Activated naive CD4-positive, alpha-beta T cell treated with anti-CD3 and anti-CD28 coated beads, Interleukin-2, amount 10 ng/mL, durations not matched to agents 7 days and 5 days (primary cell): ENCODE data around the gene RPL10.
"Not testable (repeated sequence)": the region's sequence is repeated elsewhere in the genome, so short reads cannot be mapped to it uniquely, and the experiment has no call there.

Experiments used
- CTCF ChIA-PET: fragments of 350-600 bp; sonication (Branson Sonifier 250); formaldehyde crosslinking; loops from one replicate; lab custom pipeline; 2021; ENCODE audit warnings: antibody characterized with exemption; lab: Charles Lee
- DNase-seq: peaks from one replicate; pipeline ENCODE4 v3.0.0-alpha.2; 2020
- H3K27ac Mint-ChIP-seq: one replicate; pipeline ENCODE4 v1.8.0; 2021; ENCODE audit warnings: mild to moderate bottlenecking, moderate library complexity, mixed read lengths
- H3K27me3 Mint-ChIP-seq: one replicate; pipeline ENCODE4 v1.8.0; 2021; ENCODE audit warnings: mild to moderate bottlenecking, mixed read lengths
- H3K36me3 Mint-ChIP-seq: one replicate; pipeline ENCODE4 v1.8.0; 2021; ENCODE audit warnings: mixed read lengths
- H3K4me1 Mint-ChIP-seq: one replicate; pipeline ENCODE4 v1.8.0; 2021; ENCODE audit warnings: mixed read lengths
- H3K4me3 Mint-ChIP-seq: one replicate; pipeline ENCODE4 v1.8.0; 2021; ENCODE audit warnings: mild to moderate bottlenecking, moderate library complexity, mixed read lengths
- H3K9me3 Mint-ChIP-seq: one replicate; pipeline ENCODE4 v1.8.0; 2021; ENCODE audit warnings: mixed read lengths

RPL10 gene

DNA sequence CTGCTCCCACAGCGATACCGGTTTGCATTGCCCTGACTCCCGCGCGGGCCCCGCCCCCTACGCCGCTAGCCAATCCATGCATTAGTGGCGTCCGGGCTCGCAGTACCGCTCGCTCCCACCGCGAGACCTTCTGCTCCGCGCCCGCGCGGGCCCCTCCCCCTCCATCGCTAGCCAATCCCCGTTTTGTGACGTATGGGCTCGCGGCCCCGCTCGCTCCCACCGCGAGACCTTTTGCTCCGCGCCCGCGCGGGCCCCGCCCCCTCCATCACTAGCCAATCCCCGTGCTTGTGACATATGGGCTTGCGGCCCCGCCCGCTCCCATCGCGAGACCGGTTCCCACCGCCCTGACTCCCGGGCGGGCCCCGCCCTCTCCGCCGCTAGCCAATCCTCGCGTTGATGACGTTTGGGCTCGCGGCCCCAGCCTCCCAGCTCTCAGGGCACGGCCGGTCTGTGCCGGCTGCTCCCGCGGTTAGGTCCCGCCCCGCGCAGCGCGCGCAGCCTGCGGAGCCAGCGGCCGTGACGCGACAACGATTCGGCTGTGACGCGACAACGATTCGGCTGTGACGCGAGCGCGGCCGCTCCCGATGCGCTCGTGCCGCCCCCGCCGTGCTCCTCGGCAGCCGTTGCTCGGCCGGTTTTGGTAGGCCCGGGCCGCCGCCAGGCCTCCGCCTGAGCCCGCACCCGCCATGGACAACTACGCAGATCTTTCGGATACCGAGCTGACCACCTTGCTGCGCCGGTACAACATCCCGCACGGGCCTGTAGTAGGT is 19.2 kb upstream of the RPL10 start, which contains the start of gene EMD:
TSS of gene EMD (plus strand) at position 497 of the 770 bp plus-strand sequence. CDS start at position 687, 190 bp downstream.
- CTCF ChIA-PET = no interaction called here

DNA sequence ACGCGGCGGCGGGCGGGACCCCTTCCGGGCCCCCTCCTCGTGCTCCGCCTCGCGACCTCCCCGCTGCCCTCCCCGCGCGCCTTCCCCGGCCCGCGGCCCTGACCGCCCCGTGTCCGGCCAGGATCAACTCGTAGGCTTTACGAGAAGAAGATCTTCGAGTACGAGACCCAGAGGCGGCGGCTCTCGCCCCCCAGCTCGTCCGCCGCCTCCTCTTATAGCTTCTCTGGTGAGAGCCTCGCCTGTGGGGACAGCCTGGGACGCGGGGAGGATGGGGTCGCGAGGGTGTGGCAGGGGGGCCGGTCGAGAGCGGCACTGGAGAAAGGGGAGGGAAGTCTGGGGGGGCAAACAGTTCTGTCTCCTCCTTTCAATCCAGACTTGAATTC is 18.6 kb upstream of the RPL10 start:
- DNase-seq = no peak
- no peaks in the 10 kb centered on the region for H3K9me3 Mint-ChIP-seq
- peak overlapping the region; percentile 91 for H3K27ac Mint-ChIP-seq
- H3K27me3 Mint-ChIP-seq = no peaks in the 10 kb centered on the region
- peak overlapping the region; percentile 77 for H3K4me3 Mint-ChIP-seq
- CTCF ChIA-PET = no interaction called here
- peaks cover 6% of the 10 kb centered on the region for H3K36me3 Mint-ChIP-seq
- peaks cover 25% of the 10 kb centered on the region for H3K4me1 Mint-ChIP-seq

More for the DNA sequence above, 19.2 kb upstream of the RPL10 start, which contains the start of gene EMD:
- DNase-seq = peak; percentile 97
- peak within 1 kb of the TSS; percentile 77 for H3K4me3 Mint-ChIP-seq
- H3K27ac Mint-ChIP-seq = peak within 1 kb of the TSS; percentile 91
- H3K36me3 Mint-ChIP-seq = peaks cover 6% of the 10 kb centered on the region
- H3K27me3 Mint-ChIP-seq = no peaks in the 10 kb centered on the region
- peaks cover 25% of the 10 kb centered on the region for H3K4me1 Mint-ChIP-seq
- no peaks in the 10 kb centered on the region for H3K9me3 Mint-ChIP-seq

GRCh38 chrX:154380153-154380552 is 18.0 kb upstream of the RPL10 start:
- Mint-ChIP-seq H3K27ac (peak overlapping the region; percentile 91), H3K36me3 (peaks cover 6% of the 10 kb centered on the region), H3K9me3 (no peaks in the 10 kb centered on the region), H3K4me1 (peaks cover 22% of the 10 kb centered on the region), H3K4me3 (peak overlapping the region; percentile 77), H3K27me3 (no peaks in the 10 kb centered on the region)
- CTCF ChIA-PET = no interaction called here
- DNase-seq = no peak

- Mint-ChIP-seq H3K9me3 (no peaks in the 10 kb centered on the region), H3K4me1 (peaks cover 21% of the 10 kb centered on the region), H3K27ac (peak overlapping the region; percentile 91), H3K36me3 (peaks cover 6% of the 10 kb centered on the region), H3K27me3 (no peaks in the 10 kb centered on the region), H3K4me3 (peak overlapping the region; percentile 77)
- no peak for DNase-seq
- CTCF ChIA-PET = no interaction called here
Observed at GRCh38 chrX:154380787-154381186, 17.4 kb upstream of the RPL10 start.

GRCh38 chrX:154381271-154381670 is 16.9 kb upstream of the RPL10 start:
- Mint-ChIP-seq H3K4me3 (no peak overlapping the region), H3K4me1 (peaks cover 21% of the 10 kb centered on the region), H3K27ac (peak overlapping the region; percentile 45), H3K9me3 (no peaks in the 10 kb centered on the region), H3K27me3 (no peaks in the 10 kb centered on the region), H3K36me3 (peaks cover 6% of the 10 kb centered on the region)
- CTCF ChIA-PET = no interaction called here
- no peak for DNase-seq

GRCh38 chrX:154382483-154383069 is 15.6 kb upstream of the RPL10 start:
- CTCF ChIA-PET = interaction anchor here (3.1 kb wide), 1 partner anchor 9 kb away, joined by 17 read pairs; no protein-coding TSS in a partner anchor
- no peaks in the 10 kb centered on the region for H3K9me3 Mint-ChIP-seq
- H3K27ac Mint-ChIP-seq = no peak overlapping the region
- peaks cover 6% of the 10 kb centered on the region for H3K36me3 Mint-ChIP-seq
- H3K4me3 Mint-ChIP-seq = no peak overlapping the region
- no peaks in the 10 kb centered on the region for H3K27me3 Mint-ChIP-seq
- DNase-seq = no peak
- H3K4me1 Mint-ChIP-seq = peaks cover 14% of the 10 kb centered on the region

DNA sequence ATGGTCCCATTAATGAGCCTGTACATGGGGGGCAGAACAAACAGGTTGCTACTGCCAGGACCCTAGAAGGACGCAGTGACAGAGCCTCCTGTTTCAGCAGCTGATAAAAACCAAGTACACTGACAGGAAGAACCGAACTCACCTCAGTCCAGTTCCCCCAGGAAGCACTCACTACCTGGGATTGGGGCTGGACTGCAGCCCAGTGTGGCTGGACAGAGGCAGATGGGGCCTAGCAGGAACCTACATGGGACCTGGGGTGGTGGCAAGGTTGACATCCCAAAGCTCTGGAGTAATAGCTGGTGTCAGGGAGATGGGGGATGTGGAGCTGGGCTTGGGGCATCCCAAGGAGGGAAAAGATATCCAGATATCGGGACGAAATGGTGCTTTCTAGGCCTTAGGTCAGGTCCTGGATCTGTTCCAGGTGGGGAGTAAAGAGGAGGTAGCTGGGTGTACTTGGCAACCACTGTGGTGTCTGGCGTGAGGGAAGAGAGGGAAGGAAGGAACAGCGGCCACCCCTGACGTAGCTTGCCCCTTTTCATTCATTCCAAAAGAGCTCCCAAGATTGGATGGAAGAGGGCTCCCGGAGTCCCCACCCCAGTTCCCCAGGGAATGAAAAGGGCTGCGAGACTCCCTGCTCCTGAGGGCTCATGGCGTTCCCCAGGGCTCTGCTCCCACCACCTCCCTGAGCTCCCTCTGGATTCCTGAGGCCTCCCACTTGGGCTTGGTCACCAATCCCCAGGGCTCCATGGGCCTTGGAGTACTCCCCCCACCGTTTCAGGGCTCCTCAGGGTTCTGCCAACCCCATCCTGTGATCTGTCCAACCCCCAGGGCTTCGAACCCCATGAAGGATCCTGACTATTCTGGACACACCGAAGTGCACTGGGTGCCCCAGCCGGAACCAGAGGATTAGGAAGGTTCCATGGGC is 14.6 kb upstream of the RPL10 start:
- Mint-ChIP-seq H3K27ac (no peak overlapping the region), H3K9me3 (no peaks in the 10 kb centered on the region), H3K4me3 (no peak overlapping the region), H3K27me3 (no peaks in the 10 kb centered on the region), H3K4me1 (peaks cover 12% of the 10 kb centered on the region), H3K36me3 (peaks cover 6% of the 10 kb centered on the region)
- CTCF ChIA-PET = interaction anchor here (3.1 kb wide), 1 partner anchor 10 kb away, joined by 17 read pairs; no protein-coding TSS in a partner anchor
- no peak for DNase-seq

DNA sequence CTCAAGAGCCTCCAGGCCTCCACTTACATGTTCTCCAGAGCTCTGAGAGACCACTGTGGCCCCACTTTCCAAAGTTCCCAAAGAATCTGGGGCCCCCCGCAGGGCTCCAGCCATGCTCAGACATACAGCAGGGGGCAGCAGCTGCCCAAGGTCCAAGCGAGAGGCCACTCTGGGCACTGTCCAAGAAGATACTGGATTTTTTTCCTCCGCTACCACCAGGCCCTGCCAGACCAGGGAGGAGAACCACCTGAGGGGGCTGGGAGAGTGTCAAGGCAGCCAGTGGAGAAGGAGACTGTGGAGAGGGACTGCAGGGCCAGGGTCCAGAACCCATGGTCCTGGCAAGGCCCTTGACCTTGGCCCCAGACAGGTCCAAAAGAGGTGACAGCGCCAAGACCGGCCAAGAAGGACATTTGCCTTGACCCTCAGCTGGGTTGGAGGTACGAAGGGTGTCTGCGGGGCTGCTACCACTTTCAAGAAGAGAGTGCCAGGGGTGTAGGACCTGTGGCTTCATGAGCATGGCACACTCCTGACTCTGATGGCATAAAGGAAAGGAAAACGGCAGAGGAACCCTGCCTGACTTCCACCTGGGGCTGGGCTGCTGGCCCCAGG is 13.8 kb upstream of the RPL10 start:
- CTCF ChIA-PET = interaction anchor here (3.1 kb wide), 1 partner anchor 11 kb away, joined by 17 read pairs; no protein-coding TSS in a partner anchor
- Mint-ChIP-seq H3K27me3 (no peaks in the 10 kb centered on the region), H3K4me3 (no peak overlapping the region), H3K9me3 (no peaks in the 10 kb centered on the region), H3K36me3 (peaks cover 6% of the 10 kb centered on the region), H3K27ac (no peak overlapping the region), H3K4me1 (peaks cover 12% of the 10 kb centered on the region)
- no peak for DNase-seq

DNA sequence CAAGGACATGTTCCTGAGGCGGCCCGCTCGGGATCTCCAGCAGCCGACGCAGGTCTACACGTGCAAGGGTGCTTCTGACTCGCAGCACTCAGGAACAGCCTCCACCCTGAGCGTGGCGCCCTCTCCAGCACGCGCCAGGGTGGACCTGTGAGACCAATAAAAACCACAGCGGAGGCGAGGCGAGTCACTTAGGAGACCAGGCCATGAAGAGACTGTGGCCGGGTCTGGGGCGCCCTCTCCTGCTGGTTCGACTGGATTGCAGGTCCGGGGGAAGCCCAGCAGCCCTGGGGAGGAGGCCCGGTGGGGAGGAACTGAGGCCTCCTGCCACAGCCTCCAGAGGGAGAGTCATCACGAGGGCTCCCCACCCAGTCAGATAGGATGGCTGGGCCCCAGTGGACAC is 10.1 kb upstream of the RPL10 start:
- H3K4me1 Mint-ChIP-seq, CTCF ChIA-PET, H3K36me3 Mint-ChIP-seq, H3K4me3 Mint-ChIP-seq, H3K9me3 Mint-ChIP-seq, H3K27ac Mint-ChIP-seq, DNase-seq, H3K27me3 Mint-ChIP-seq: not testable (repeated sequence)

GRCh38 chrX:154388649-154389048 is 9.5 kb upstream of the RPL10 start:
- H3K4me3 Mint-ChIP-seq, H3K4me1 Mint-ChIP-seq, H3K27ac Mint-ChIP-seq, H3K9me3 Mint-ChIP-seq, H3K36me3 Mint-ChIP-seq, CTCF ChIA-PET, DNase-seq, H3K27me3 Mint-ChIP-seq: not testable (repeated sequence)

- DNase-seq, H3K27ac Mint-ChIP-seq, CTCF ChIA-PET, H3K36me3 Mint-ChIP-seq, H3K27me3 Mint-ChIP-seq, H3K9me3 Mint-ChIP-seq, H3K4me3 Mint-ChIP-seq, H3K4me1 Mint-ChIP-seq: not testable (repeated sequence)
Observed at GRCh38 chrX:154389812-154390747, 8.1 kb upstream of the RPL10 start.

DNA sequence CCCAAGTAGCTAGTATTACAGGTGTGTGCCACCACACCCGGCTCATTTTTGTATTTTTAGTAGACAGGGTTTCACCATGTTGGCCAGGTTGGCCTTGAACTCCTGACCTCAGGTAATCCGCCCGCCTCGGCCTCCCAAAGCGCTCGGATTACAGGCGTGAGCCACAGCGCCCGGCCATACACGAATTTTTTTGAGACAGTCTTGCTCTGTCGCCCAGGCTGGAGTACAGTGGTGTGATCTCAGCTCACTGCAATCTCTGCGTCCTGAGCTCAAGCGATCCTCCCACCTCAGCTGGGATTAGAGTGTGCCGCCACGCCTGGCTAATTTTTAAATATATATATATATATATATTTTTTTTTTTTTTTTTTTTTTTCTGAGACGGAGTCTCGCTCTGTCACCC is 1.8 kb upstream of the RPL10 start:
- H3K27ac Mint-ChIP-seq = peak overlapping the region; percentile 67

More for the DNA sequence above, 1.8 kb upstream of the RPL10 start:
- CTCF ChIA-PET, DNase-seq, H3K9me3 Mint-ChIP-seq, H3K27me3 Mint-ChIP-seq: not testable (repeated sequence)
- Mint-ChIP-seq H3K4me1 (peaks cover 24% of the 10 kb centered on the region), H3K4me3 (peak overlapping the region; percentile 99), H3K36me3 (peaks cover 29% of the 10 kb centered on the region)
